ENCODE data around the gene ARHGEF40.

ARHGEF40 gene

DNA sequence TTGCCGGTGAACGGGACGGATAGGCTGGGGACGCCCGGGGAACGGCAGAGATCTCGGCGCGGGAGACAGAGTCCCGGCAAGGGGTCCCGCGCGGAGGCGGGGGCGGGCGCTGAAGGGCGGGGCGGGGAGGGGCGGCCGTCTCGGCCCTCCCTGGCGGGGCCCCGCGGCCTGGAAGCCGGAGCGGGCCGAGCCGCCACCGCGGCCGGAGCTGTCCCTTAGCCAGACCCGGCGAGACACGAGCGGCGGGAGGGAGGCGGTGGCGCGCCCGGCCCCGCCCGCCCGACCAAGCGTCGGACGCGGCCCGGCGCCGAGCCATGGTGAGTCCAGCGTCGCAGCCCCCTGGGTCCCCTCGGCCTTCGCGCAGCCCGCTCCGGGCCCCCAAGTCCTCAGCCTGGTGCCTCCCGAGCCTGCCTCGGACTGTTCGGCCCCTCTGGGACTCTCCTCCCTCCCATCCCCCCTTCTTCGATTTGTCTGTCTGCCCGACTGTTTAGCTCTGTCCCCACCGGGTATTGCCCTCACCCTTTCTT is at the start of gene ARHGEF40:
TSS of gene ARHGEF40 (plus strand) at position 222 of the 527 bp plus-strand sequence. CDS start at position 315, 93 bp downstream.
- H3K9me2 ChIP-seq (replicated peaks; ENCODE audit: insufficient read depth, low read length) = no peaks in the 10 kb centered on the region
- TF ChIP-seq, protein P1, sequence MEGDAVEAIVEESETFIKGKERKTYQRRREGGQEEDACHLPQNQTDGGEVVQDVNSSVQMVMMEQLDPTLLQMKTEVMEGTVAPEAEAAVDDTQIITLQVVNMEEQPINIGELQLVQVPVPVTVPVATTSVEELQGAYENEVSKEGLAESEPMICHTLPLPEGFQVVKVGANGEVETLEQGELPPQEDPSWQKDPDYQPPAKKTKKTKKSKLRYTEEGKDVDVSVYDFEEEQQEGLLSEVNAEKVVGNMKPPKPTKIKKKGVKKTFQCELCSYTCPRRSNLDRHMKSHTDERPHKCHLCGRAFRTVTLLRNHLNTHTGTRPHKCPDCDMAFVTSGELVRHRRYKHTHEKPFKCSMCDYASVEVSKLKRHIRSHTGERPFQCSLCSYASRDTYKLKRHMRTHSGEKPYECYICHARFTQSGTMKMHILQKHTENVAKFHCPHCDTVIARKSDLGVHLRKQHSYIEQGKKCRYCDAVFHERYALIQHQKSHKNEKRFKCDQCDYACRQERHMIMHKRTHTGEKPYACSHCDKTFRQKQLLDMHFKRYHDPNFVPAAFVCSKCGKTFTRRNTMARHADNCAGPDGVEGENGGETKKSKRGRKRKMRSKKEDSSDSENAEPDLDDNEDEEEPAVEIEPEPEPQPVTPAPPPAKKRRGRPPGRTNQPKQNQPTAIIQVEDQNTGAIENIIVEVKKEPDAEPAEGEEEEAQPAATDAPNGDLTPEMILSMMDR (IDR thresholded peaks at IDR 0.05; ENCODE audit: insufficient read depth, low read length, poor library complexity, severe bottlenecking) = no peak
- TF ChIP-seq EZH2phosphoT487 (conservative IDR thresholded peaks at IDR 0.05; ENCODE audit: low read length) = no peak
- peak within 1 kb of the TSS; percentile 39 for H3K4me3 ChIP-seq (ENCODE audit: insufficient read depth, low read length, poor library complexity, severe bottlenecking)
- H2AFZ ChIP-seq (ENCODE audit: low read depth, low read length, severe bottlenecking) = no peak within 1 kb of the TSS
- no peaks in the 10 kb centered on the region for H4K20me1 ChIP-seq (ENCODE audit: low read depth, low read length)
- H3K4me2 ChIP-seq (ENCODE audit: low read depth, low read length, poor library complexity, severe bottlenecking) = peak within 1 kb of the TSS; percentile 61
- no peaks in the 10 kb centered on the region for H3K27me3 ChIP-seq (ENCODE audit: low read length)
- H3K36me3 ChIP-seq (ENCODE audit: low read length) = no peaks in the 10 kb centered on the region
- peak within 1 kb of the TSS; percentile 33; the same call in 1 of the 2 replicates for H3K9ac ChIP-seq (ENCODE audit: low read length)
- H3K27ac ChIP-seq (ENCODE audit: low read depth, low read length) = no peak within 1 kb of the TSS
- H3K79me2 ChIP-seq (ENCODE audit: insufficient read depth, low read length) = no peaks in the 10 kb centered on the region
- no peaks in the 10 kb centered on the region for H3K9me3 ChIP-seq (ENCODE audit: insufficient read depth, low read length)
- H3F3A ChIP-seq (ENCODE audit: insufficient read depth) = no peaks in the 10 kb centered on the region

DNA sequence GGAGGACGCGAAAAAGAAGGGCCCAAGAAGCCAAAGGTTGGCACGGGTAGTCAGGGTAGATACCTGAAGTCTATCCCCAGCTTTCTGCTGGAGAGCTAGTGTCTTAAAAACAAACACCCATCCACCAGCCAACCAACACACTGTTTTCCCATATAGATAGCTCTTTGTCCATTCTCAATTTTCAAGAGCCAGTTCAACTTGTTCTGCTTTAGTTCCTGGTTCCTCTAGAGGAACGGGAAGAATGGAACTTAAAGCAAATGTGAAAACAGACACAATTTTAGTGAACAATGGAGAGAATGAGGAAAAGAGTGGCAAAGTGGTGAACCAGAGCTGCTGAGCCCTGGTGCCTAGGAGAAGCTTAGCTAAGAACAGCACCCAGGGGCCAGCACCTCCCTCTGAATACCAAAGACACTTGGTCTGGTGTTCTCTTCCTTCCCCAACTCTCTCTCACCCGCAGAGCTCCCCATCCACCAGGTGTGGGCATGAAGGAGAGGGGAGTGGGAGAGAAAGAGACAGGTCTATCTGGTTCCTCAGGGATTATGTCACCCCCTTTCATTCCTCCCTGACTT is 49.0 kb upstream of the ARHGEF40 start:
- H3K27me3 ChIP-seq (ENCODE audit: low read length) = no peaks in the 10 kb centered on the region
- no peaks in the 10 kb centered on the region for H3F3A ChIP-seq (ENCODE audit: insufficient read depth)
- no peak overlapping the region for H3K9ac ChIP-seq (ENCODE audit: low read length)
- H4K20me1 ChIP-seq (ENCODE audit: low read depth, low read length) = no peaks in the 10 kb centered on the region
- no peaks in the 10 kb centered on the region for H3K9me3 ChIP-seq (ENCODE audit: insufficient read depth, low read length)
- H3K79me2 ChIP-seq (ENCODE audit: insufficient read depth, low read length) = no peaks in the 10 kb centered on the region
- no peak for TF ChIP-seq EZH2phosphoT487 (conservative IDR thresholded peaks at IDR 0.05; ENCODE audit: low read length)
- TF ChIP-seq, protein P1 (IDR thresholded peaks at IDR 0.05; ENCODE audit: insufficient read depth, low read length, poor library complexity, severe bottlenecking) = no peak
- no peaks in the 10 kb centered on the region for H3K36me3 ChIP-seq (ENCODE audit: low read length)
- H3K4me3 ChIP-seq (ENCODE audit: insufficient read depth, low read length, poor library complexity, severe bottlenecking) = no peak overlapping the region
- no peak overlapping the region for H3K27ac ChIP-seq (ENCODE audit: low read depth, low read length)
- no peaks in the 10 kb centered on the region for H3K9me2 ChIP-seq (replicated peaks; ENCODE audit: insufficient read depth, low read length)
- H2AFZ ChIP-seq (ENCODE audit: low read depth, low read length, severe bottlenecking) = no peak overlapping the region
- no peak overlapping the region for H3K4me2 ChIP-seq (ENCODE audit: low read depth, low read length, poor library complexity, severe bottlenecking)

DNA sequence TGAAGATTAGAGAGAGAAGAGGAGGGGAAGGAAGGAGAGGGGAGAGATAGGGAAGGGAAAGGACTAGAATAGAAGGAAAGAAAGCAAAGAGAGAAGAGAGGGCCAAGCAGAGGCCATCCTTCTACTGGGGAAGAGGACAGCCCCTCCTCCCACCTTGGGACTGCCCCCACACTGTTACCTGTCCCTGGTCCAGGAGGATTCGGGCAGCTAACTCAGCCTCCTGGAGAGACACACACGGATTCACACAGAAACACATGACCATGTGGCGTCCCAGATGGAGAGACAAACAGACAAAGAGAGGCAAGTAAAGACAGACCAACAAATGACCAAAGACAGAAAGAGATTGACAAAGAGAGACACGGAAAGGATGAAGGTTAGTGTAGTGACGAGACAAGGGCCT is 47.4 kb upstream of the ARHGEF40 start:
- Histone ChIP-seq H4K20me1 (ENCODE audit: low read depth, low read length) (no peaks in the 10 kb centered on the region), H3F3A (ENCODE audit: insufficient read depth) (no peaks in the 10 kb centered on the region), H3K36me3 (ENCODE audit: low read length) (no peaks in the 10 kb centered on the region), H3K4me3 (ENCODE audit: insufficient read depth, low read length, poor library complexity, severe bottlenecking) (no peak overlapping the region), H3K9me2 (replicated peaks; ENCODE audit: insufficient read depth, low read length) (no peaks in the 10 kb centered on the region), H2AFZ (ENCODE audit: low read depth, low read length, severe bottlenecking) (no peak overlapping the region), H3K79me2 (ENCODE audit: insufficient read depth, low read length) (no peaks in the 10 kb centered on the region), H3K27me3 (ENCODE audit: low read length) (no peaks in the 10 kb centered on the region), H3K27ac (ENCODE audit: low read depth, low read length) (no peak overlapping the region), H3K9ac (ENCODE audit: low read length) (no peak overlapping the region), H3K4me2 (ENCODE audit: low read depth, low read length, poor library complexity, severe bottlenecking) (no peak overlapping the region), H3K9me3 (ENCODE audit: insufficient read depth, low read length) (no peaks in the 10 kb centered on the region)
- TF ChIP-seq, protein P1 (IDR thresholded peaks at IDR 0.05; ENCODE audit: insufficient read depth, low read length, poor library complexity, severe bottlenecking) = no peak
- TF ChIP-seq EZH2phosphoT487 (conservative IDR thresholded peaks at IDR 0.05; ENCODE audit: low read length) = no peak
